EL (cell line): Measurements from ENCODE around the gene CAMK1G.

Experiments
- DNase-seq: peaks from one replicate; pipeline ENCODE4 v3.0.0-alpha.2; 2016

The CAMK1G gene

DNA sequence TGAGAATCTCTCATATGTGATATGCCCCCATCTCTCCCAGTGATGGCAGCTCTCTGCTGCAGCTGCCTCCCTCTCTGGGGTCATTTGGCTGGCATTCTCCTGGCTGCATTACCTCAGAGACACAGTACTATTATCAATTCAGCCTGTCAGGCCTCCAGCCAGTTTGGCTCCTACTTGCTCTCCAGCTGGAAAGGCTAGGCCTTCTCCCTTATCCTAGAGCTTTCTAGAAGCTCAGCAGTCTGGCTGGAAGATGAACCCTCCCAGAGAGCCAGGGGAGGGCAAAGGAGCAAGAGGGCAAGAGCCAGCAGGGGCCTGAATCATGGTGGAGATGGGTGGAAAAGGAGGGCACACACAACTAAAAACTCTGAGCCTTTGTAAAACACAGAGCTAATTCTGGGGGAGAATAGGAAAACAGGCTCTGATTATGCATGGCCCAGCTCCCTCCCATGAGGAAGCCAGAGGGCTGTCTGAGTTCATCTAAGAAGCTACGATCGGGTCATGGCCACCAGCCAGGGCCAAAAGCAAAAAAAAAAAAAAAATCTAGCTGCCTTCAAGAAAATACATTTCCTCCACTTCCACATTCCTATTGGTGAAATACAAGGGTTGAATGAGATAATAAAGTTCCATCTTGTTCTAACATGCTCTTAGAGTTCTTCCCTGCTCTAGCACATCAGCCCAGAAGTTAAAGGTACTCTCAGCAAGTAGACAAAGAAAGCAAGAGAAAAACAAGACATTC lies 59.9 kb downstream of the CAMK1G start:
- DNase-seq = no peak

DNA sequence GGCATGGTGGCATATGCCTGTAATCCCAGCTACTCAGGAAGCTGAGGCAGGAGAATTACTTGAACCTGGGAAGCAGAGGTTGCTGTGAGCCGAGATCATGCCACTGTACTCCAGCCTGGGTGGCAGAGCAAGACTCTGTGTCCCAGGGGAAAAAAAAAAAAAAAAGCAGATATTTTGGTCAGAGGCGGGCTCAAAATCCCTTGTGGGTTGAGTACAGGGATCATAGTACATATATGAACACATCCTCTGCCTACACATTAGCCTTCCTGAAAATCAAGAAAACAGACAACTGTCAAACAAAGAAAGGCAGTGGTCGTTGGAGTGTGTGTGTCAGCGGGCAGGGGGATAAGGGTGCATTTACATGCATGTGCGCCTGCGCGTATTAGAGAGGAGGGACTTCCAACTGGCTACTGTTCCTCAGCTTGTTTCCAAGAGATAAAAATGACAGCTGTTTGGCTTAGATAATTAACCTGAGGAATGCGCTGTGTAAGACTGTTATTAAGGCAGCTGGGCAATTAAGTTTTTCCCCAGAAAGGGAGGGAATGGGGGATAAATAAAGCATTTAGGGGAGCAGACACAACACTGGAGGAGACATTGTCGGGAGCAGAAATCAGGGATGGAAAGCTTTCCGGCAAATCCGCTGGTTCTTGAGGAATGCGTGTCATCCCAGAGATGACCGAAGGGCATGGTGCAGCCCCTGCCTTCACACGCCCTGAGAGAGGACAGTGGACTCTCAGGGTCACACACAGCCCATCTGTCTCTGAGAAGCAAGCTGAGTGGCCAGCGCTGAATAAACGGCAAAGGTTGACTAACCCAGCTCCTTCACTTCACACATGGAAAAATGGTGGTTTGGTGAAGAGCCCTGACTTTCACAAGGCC lies 62.3 kb downstream of the CAMK1G start:
- DNase-seq = no peak

DNA sequence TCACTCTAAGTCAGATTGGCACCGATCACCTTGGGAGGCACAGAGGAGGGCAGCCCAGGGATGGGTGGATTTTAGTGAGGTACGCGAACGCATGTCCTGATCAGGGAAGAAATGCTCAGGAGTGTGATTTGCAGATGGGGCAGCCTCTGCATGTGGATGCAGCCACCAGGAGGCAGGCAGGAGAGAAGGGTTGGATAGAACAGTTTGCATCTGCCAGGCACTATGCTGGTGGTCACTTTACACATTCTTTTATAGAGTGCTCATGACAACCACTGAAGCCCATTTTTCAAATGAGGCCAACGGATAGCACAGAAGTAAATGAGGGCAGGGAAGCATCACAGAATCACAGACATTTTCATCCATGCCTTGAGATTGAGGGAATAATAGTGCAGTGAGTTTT lies 63.0 kb downstream of the CAMK1G start:
- peak; percentile 68 for DNase-seq

DNA sequence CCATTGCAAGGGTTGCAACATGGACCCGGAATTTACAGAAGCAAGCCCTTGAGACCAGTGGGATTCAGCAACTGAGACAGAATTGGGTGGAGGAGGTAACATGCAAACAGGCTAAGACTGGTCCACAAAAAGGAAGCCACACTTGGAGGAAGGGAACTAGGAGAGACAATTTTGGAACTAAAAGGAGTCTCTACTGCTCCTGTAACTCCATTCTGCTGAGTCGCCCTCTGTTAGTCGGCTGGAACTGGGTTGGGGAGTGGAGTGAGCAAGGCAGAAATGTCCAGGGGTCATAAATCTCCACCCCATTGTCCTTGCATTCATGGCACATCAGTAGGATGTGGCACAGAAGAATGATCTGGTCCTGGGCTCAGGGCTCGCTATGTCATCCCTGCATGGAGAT lies 63.6 kb downstream of the CAMK1G start:
- no peak for DNase-seq

DNA sequence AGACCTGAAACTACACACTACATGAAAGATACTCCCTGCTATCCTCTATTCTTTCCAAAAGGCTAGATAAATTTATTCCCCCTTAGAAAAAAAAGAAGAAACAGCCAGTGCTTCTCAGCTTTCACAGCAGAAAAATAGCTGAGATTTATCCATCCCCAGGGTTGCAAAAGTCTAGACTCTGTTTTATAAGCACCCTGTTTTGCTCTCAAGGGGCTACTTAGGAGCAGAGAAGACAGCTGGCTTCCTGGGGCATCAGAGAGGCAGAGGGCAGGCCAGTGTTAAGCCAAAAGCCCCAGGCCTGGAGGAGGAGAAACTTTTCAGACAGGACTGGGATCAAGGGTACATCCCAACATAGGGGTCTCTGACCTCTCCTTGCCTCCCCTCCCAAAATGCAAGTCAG lies 64.8 kb downstream of the CAMK1G start:
- DNase-seq = no peak

DNA sequence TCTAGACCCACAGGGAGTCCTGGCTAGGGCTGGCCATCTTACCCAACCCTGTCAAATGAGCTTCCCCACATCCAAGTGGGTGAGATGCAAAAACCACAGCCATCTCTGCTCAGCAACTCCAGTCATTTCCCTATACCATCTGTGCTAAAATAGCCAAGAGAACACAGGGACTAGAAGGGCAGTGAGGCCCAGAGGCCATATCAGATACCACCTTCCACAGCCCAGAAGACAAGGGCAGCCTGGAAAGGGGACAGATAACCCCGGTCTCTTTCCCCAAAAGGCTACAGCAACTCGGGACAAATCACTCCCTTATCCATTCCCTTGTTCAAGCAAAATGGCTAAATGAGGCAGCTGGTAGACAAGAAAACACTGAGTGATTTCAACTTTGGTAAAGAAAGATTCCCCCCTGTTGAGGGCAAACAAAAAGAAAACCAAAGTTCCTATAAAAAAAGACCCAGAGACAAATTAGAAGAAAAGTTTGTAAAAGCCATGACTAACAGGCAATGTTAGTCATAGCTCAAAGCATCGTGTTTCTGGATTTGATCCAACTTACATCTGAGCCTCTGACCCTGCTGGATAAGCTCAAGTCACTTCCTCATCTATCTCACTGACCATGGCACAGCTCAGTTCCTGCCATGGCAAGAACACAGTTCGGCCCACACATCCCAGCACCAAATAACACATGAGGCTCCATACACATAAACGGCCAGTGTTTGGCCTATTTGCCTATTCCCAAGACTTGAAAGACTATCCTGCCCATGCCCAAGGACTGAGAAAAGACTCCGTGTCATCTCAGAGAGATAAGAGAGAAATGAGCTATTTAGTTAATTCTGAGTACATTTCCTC lies 65.6 kb downstream of the CAMK1G start:
- DNase-seq = peak; percentile 92

DNA sequence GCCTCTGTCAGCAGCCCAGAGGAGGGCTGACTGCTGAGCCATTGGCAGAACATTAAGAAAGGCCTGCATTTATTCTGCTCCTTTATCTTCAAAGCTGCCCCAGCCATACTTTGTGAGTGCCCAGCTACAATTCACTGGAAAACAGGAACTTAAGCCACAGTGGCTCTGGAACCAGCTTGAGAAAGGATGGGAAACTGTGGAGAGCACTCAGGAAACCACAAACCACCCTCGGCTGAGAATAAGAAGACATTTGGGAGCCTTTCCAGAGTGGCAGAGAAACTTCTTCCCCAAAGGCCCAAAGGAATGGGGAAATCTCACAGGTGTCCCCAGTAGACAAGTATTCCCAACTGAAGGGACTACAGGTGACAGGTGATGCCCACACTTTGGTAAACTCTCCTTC lies 66.9 kb downstream of the CAMK1G start:
- DNase-seq = peak; percentile 50

DNA sequence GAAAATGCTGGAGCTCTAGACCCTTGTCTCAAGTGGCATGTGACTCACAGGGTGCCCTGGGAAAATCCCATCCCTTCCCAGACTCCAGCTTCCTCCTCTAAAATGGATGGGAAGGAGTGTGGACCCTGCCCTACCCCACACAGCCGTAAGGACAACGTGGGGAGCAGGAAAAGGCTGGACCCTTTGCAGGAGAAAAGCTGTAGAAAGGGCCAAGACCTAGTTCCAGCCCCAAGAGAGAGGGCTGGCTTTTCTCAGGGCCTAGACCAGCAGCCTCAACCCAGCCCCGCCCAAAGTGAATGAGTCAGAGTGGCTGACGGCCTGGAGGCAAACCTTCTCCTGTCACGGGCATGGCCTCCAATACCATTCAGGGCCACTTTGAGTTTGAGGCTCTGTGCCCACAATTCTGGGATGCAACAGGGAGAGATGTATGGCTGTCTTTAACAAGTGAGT lies 67.6 kb downstream of the CAMK1G start:
- DNase-seq = peak; percentile 90

DNA sequence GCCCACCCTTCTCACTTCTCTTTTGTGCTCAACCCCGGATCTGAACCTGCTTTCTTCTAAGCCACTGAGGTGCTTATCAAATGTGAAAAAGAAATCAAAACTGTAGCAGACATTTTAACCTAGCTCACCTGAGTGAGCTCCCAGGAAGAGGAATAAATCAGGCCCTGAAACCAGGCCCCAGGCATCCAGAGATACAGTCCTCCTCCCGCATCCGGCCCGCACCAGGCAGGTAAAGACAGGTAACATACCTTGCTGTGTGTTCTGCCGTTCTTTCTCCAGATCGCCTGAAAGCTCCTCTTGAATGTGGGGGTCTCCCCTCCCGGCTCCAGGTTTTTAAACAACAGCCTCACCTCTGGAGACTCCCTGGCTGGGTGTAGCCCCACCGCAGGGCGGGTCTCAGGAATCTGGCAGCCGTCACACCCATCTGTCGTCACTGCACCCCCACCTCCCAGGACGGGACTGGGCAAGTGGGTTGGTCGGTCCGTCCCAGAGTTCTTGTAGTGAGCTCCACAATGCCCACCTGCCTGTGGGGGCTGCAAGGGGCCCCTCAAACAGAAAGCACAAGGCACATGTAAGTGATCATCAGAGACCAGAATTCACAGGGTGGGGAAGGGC lies 68.7 kb downstream of the CAMK1G start, which contains the start of gene LAMB3:
Gene LAMB3, minus strand, starts transcription at position 305 of the 615 bp plus-strand sequence. CDS start 1,481 bp downstream, outside the sequence.
- DNase-seq = no peak

DNA sequence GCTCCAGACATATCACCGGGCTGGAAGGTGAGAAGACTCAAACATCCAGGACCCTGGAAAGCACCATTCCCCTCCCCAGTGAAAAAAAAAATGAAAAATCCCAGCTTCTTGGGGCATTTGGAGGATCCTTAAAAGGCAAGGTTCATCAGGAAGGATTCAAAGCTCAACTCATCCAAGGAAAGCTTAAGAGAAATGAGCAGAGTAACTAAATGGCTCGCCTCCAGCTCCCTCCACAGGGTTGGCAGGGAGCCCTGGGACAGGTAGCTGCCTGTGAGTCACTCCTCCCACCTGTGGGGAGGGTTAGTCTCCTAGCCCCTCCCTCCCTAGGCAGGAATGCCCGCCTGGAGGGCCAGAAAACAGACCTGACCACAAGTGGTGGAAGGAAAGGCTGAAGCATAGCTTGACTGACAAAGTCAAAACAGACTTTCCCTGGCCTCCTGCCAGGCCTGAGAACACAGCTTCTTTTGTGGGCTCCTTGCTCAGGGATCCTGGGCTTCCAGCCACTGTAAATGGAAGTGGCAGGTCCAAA lies 69.4 kb downstream of the CAMK1G start:
- peak; percentile 50 for DNase-seq

DNA sequence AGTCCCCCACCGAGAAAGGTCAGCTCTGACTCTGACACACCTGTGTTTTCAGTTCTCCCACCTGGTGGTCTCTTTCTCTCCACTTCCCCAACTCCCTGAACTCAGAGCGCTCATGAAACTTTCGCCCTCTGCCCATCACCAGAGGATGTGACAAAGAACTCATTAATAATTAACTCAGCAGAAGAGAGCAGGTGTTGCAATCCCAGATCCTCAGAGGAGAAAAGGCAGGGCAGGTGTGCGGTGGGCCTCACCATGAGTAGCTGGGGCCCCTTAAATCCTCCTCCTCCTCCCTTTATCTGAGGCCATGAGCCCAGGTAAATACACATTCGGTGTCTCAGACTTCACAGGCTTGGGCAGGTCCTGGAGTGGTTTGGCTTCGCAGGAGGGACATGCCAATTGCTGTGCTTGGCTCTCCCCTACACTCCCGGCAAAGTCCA lies 70.4 kb downstream of the CAMK1G start:
- DNase-seq = no peak

DNA sequence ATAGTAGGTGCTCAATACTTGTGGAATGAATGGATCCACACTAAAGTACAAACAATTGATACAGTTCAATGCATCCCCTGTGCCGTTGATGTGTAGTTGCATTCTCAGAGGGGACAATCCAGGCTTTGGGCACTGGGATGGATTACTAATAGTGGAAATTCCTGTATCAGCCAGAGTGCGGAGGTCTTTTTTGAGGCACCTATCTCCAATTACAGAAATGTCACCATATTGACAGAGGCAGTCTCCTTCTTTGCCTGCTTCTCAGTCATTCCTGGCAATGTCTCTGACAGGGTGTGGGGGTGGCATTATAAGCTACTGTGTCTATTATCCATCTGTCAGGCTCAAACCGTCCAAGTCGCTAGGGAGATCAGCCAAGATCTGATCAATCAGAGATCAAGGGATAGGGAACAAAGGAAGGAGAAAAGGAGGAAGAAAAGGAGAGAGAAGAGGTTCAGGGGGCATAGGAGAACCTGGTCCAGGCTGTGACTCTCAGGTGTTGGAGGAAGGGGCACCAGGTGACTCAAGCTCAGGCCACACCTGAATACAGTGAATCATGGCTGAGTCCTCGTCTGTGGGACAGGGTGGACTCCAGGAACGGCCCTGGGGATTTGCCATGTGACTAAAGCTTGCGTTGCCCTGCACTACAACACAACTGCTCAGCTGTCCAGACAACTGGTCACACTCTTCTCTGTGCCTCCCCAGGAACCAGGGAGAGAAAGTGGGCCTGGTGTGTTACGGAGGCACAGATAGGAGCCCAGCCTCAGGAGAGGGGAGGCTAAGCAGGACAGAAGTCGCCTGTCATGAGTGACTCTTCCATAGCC lies 72.1 kb downstream of the CAMK1G start:
- DNase-seq = no peak

DNA sequence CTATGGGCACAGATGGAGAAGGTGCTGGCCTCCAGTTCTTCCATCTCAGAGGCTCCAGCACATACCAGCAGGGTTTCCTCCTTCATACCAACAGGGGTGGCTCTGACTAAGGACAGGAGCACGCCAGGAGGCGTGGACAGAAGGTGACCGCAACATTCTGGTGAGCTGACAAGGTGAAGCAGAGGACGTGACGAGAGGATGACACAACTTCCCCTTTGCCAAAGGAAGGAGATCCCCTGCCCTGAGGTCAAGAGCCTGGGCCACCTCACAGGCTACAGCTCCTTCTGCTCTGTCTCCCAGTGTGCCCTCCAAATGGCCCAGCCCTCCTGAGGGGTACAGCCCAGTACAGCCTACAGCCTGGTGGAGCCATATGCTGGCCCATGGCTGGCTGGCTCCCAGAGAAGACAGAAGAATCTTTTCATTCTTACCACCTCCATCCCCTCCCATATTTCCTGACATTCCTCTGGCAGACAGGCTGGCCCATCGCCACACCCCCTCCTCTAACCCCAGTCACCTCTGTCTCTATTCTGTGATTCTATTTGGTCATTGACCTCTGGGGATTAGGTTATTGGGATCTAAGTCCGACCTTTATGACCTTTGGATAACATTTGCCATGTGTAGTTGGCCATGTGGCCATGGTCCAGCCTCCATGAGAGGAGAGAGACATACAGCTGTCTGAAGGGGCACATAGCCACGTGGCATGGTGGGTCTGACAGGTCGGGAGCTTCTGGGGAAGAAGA lies 73.8 kb downstream of the CAMK1G start:
- DNase-seq = no peak

DNA sequence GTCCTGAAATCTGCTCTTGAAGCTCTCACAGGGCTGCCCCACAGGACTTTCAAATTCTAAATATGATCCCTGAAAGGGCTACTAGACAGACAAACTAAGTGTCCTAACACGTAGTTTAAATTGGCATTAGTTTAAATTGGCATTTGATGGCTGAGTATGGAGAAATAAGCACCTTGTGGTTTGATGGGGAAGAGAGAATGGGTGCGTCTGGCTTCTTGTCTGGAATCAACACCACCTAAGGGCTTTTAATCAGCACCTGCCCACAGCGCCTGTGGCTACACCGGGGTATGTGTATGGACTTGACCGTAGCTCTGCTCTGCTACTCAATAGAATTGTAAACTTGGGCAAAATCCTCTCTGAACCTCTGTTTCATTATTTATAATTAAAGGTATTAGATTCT lies 74.4 kb downstream of the CAMK1G start:
- DNase-seq = no peak

DNA sequence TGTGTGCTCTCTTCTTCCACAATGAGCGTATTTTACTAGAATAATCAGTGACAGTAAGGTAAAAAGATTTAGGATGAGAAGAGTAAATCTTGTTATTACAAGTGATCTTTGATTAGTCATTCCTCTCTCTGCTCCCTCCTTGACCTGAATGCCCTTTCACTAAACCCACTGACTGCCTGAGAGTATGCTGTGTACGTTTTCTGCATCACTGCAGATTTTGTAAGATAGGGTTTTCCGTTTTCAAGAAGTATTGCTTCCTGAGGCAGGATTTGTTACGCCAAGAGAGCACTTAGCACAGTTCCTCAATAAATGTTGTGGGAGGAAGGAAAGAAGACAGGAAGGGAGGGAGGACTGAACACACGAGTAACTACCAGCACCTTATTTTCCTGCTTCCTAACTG lies 76.4 kb downstream of the CAMK1G start:
- DNase-seq = no peak

DNA sequence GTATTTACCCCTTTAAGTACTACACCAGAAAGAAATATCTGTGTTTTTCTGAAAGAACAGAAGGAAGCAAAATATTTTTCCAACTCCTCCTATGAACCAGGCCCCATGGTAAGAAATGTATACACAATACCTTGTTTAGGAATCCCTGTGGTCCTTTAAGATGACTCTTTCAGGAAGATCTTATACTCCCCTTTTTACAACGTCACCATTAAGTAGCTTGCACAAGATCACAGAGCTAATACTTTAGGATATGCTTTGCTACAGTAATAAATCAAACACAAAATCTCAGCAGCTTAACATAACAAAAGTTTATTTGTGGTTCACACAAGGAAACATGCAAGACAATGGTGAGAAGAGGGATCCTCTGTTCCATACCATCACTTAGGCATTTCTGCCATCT lies 77.6 kb downstream of the CAMK1G start:
- no peak for DNase-seq

DNA sequence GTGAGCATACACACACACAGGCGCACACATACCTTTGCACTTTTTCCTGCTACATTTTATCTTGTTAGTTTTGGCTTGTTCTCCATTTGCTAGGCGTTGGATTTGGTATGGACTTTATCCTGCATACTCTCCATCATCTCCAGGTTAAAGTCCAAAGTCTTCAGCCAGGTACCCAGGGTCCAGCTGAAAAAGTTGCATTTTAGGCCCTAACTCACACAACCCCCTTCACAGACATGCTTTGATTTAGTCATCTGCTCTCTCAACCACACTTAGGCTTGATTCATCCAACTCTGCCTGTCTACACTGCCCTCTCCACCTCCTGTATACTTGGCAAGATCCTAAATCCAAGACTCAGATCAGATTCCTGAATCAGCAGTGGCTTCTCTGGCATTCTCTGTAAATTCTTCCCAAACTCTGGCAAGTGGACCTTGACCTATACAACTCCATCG lies 79.4 kb downstream of the CAMK1G start:
- DNase-seq = no peak
